A673 (cell line): ENCODE data around the gene CBLN1. TPM values are rescaled to one million over a fixed set of nuclear protein-coding genes. Genes with fewer than 3 reads are reported as not detected.

Source experiments
- BruUV-seq: library from RNA; stranded (reverse); fragments of 400-500 nt; replicated peaks from 2 replicates; lab custom pipeline; 2021; lab: Mats Ljungman, UMichigan
- CTCF ChIA-PET: fragments of 300-600 bp; sonication (Branson Sonifier 250); formaldehyde crosslinking; loops from one replicate; lab custom pipeline; 2022; ENCODE audit warnings: antibody characterized with exemption; lab: Charles Lee
- POLR2A ChIA-PET: fragments of 300-600 bp; sonication (Branson Sonifier 250); formaldehyde crosslinking; loops from one replicate; lab custom pipeline; 2022; ENCODE audit warnings: antibody characterized with exemption; ENCODE audit not compliant: low non-redundant PET; lab: Charles Lee
- DNase-seq: peaks from one replicate; pipeline ENCODE4 v3.0.0-alpha.2; 2015; ENCODE audit warnings: low spot score
- H3K27ac ChIP-seq: fragments of 200-600 bp; sonication (generic); 2 replicates; pipeline ENCODE4 v1.5.1; 2016; ENCODE audit warnings: mixed run types, low read depth, mild to moderate bottlenecking, mixed read lengths, antibody characterized with exemption, low read length; ENCODE audit not compliant: poor library complexity, severe bottlenecking
- H3K27me3 ChIP-seq: fragments of 200-600 bp; sonication (generic); replicated peaks from 2 replicates; pipeline ENCODE4 v1.6.1; 2017; ENCODE audit warnings: mixed run types, low read depth, mild to moderate bottlenecking, mixed read lengths, antibody characterized with exemption, low read length; ENCODE audit not compliant: insufficient read depth, poor library complexity
- H3K36me3 ChIP-seq: fragments of 200-600 bp; sonication (generic); 2 replicates; pipeline ENCODE4 v1.6.1; 2016; ENCODE audit warnings: mixed run types, mild to moderate bottlenecking, mixed read lengths, antibody characterized with exemption, low read length; ENCODE audit not compliant: insufficient read depth, poor library complexity, severe bottlenecking
- H3K4me1 ChIP-seq: fragments of 200-600 bp; sonication (generic); 2 replicates; pipeline ENCODE4 v1.6.1; 2017; ENCODE audit warnings: mixed run types, mild to moderate bottlenecking, mixed read lengths, antibody characterized with exemption, low read length; ENCODE audit not compliant: insufficient read depth, poor library complexity, severe bottlenecking
- H3K4me3 ChIP-seq: fragments of 200-600 bp; sonication (generic); 2 replicates; pipeline ENCODE4 v1.5.1; 2016; ENCODE audit warnings: low read depth, mixed run types, mild to moderate bottlenecking, mixed read lengths, low read length; ENCODE audit not compliant: poor library complexity, severe bottlenecking
- H3K9me3 ChIP-seq: fragments of 200-600 bp; sonication (generic); 2 replicates; pipeline ENCODE4 v1.6.1; 2016; ENCODE audit warnings: mixed run types, low read depth, mild to moderate bottlenecking, mixed read lengths, antibody characterized with exemption, low read length; ENCODE audit not compliant: poor library complexity, severe bottlenecking
- EZH2 ChIP-seq: fragments of 200-600 bp; sonication (generic); IDR thresholded peaks from 2 replicates; pipeline ENCODE4 v1.6.1; 2017; ENCODE audit warnings: borderline replicate concordance, low read depth, mild to moderate bottlenecking, mixed read lengths, antibody characterized with exemption, low read length; ENCODE audit not compliant: poor library complexity, severe bottlenecking
- intact Hi-C: fragments of 100-400 bp; cut with micrococcal nuclease; formaldehyde crosslinking; loops from one replicate; pipeline ENCODE4 v1.10.0; 2022; ENCODE audit not compliant: unreplicated experiment
- total RNA-seq: library from RNA; stranded (reverse); gene quantifications from 2 replicates; pipeline ENCODE4 v1.2.3, GENCODE V29; 2021
- TF ChIP-seq, protein P1 (sequence below): fragments of 300-800, 200-600 bp; sonication (generic); conservative IDR thresholded peaks from 2 replicates; pipeline ENCODE4 v1.5.1; 2017; ENCODE audit warnings: low read depth, mild to moderate bottlenecking, antibody characterized with exemption, low read length, moderate library complexity, mixed read lengths

Gene CBLN1
- total RNA-seq, 1 experiment from 2014 or later, result not detected

DNA sequence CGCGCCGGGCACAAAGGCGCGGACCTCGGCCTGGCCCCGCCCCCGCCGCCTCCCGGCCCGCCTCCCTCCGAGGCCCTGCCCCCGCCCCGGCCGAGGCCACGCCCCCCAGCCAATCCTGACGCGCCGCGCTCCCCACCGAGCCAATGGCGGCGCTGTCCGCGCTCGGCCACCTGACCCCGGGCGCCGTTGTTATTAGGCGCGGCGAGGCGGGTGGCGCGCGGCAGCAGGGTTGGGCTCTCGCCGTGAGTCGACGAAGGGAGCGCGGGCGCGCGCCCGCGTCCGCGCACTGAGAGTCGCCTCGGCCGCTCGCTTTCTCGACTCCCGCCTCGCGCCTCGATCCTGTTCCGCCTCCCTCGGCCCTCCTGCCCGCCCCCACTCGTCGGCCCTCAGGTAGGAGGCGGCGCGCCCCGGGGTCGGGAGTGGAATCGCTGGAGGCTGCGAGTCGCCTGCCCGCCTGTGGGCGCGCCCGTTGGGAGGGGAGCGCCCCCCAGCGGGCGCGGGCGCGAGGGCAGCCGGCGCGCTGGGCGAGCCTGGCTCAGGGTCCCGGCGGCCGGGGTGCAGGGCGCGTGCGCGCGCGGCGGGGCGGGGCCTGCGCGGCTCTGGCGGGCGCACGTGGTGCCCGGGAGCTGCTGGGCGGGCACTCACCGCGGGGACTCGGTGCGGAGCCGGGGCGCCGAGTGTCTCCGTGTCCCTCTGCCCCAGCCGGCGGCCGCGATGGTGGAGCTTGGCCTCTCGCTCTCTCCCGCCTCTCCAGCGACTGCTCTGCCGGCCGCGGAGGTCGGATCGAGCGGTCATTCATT is 405 bp upstream of the CBLN1 start:
- Histone ChIP-seq H3K27ac (no peak overlapping the region), H3K36me3 (no peaks in the 10 kb centered on the region), H3K27me3 (peaks cover 89% of the 10 kb centered on the region), H3K9me3 (no peaks in the 10 kb centered on the region), H3K4me3 (no peak overlapping the region), H3K4me1 (no peaks in the 10 kb centered on the region)
- CTCF ChIA-PET, result interaction anchor here (0.5 kb wide), 1 partner anchor 71 kb away, joined by 4 read pairs; no protein-coding TSS in a partner anchor
- DNase-seq, result peak; percentile 84
- BruUV-seq, result no TSS peak
- intact Hi-C loops, result no loop called here
- POLR2A ChIA-PET, result no interaction called here
- TF ChIP-seq, protein P1, sequence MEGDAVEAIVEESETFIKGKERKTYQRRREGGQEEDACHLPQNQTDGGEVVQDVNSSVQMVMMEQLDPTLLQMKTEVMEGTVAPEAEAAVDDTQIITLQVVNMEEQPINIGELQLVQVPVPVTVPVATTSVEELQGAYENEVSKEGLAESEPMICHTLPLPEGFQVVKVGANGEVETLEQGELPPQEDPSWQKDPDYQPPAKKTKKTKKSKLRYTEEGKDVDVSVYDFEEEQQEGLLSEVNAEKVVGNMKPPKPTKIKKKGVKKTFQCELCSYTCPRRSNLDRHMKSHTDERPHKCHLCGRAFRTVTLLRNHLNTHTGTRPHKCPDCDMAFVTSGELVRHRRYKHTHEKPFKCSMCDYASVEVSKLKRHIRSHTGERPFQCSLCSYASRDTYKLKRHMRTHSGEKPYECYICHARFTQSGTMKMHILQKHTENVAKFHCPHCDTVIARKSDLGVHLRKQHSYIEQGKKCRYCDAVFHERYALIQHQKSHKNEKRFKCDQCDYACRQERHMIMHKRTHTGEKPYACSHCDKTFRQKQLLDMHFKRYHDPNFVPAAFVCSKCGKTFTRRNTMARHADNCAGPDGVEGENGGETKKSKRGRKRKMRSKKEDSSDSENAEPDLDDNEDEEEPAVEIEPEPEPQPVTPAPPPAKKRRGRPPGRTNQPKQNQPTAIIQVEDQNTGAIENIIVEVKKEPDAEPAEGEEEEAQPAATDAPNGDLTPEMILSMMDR, result no peak
- no peak for TF ChIP-seq EZH2

DNA sequence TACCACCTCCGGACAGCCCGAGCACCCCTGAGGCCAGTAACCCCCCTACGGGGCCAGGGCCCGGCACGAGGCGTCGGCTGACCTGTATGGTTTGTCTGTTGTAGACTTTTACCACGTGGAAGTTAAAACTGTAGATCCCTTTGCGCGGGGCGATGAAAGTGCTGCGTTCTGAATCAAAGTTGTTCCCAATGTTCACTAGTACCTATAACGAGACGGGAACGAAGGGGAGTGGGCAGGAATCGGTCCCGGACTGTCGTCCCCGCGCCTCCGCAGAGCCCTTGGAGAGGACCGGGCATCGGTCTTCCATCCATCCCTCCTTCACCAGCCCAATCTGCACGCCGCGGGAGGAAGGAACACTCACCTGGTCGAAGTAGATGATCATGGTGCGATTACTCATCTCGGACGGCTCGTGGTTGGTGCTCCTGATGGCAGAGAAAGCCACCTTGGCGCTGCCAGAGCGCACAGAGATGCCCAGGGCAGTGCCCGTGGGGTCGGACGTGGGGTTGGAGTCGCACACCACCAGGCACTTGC is 732 bp downstream of the CBLN1 start:
- BruUV-seq, result no TSS peak
- Histone ChIP-seq H3K27ac (no peak overlapping the region), H3K36me3 (no peaks in the 10 kb centered on the region), H3K4me1 (no peaks in the 10 kb centered on the region), H3K9me3 (no peaks in the 10 kb centered on the region), H3K4me3 (no peak overlapping the region), H3K27me3 (peaks cover 89% of the 10 kb centered on the region)
- peak; percentile 60 for TF ChIP-seq EZH2
- TF ChIP-seq, protein P1, result no peak
- ChIA-PET CTCF (no interaction called here), POLR2A (no interaction called here)
- intact Hi-C loops, result no loop called here
- no peak for DNase-seq

DNA sequence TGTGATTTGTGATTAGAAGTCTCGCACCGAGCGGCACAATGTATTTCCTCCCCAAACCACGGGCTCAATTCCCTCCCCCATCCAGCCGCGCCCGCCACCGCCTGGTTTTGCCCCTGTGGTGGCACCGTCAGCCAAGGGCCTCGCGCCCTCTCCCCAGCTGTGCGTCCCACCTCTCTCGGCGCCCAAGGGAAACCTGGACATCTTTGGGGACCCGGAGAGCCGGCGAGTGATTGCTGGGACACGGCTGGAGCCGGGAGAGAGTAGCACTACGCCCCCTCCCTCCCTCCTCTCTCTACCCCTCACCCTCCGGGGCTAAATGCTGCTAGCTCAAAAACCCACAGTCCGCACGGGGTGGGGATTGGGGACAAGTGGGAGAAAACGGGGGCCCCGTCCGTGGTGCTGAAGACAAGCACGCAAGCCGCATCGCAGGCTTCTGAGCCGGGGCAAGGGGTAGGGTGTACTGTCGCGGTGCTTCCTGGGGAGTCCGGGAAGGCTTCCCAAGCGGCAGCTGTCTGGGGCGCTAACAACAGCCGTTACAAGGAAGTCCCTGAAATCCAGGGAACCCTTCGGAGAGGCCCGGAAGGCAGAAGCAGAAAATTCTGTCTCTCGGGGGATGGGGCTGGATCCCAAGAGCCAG is 1.4 kb downstream of the CBLN1 start:
- Histone ChIP-seq H3K36me3 (no peaks in the 10 kb centered on the region), H3K27ac (no peak overlapping the region), H3K4me1 (no peaks in the 10 kb centered on the region), H3K4me3 (no peak overlapping the region), H3K27me3 (peaks cover 89% of the 10 kb centered on the region), H3K9me3 (no peaks in the 10 kb centered on the region)
- ChIA-PET CTCF (no interaction called here), POLR2A (no interaction called here)
- TF ChIP-seq, protein P1, result no peak
- peak; percentile 47 for TF ChIP-seq EZH2
- BruUV-seq, result no TSS peak
- peak; percentile 21 for DNase-seq
- intact Hi-C loops, result no loop called here
